ENCODE data around the gene CLPSL2.

CLPSL2 gene

DNA sequence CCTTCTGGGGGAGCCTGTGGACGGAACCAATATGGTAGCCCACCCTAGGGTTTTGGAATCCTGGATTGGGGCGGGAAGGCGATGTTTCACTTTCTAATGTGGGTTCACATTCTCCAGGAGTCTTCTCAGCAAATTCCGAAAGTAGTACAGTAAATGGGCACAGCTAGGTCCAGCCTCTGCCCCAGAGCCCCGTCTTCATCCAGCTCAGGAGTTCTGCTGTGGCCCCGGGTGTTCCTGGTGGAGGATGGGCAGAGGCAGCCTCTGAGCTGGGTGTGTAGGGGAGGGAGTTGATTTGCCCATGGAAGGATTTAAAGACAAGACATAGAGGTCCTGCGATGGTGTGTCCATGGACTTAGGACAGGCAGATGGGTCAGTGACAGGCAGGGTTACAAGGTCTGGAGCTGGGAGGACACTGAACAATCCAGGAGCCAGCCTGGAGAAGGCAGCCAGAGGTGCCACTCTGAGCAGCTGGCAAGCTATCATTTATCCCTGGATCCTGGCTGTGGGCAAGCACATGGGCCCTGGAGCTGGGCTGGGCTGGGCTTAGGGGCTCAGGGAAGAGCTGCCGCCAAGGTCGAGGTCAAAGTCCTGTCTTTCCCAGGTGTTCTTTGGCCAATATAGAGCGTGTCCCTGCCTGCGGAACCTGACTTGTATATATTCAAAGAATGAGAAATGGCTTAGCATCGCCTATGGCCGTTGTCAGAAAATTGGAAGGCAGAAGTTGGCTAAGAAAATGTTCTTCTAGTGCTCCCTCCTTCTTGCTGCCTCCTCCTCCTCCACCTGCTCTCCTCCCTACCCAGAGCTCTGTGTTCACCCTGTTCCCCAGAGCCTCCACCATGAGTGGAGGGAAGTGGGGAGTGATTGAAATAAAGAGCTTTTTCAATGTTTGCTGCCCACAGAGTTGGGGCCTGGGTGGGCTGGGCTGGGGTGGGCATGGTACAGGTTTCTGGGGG lies 11.1 kb downstream of the CLPSL2 start:
- DNase-seq = no peak

DNA sequence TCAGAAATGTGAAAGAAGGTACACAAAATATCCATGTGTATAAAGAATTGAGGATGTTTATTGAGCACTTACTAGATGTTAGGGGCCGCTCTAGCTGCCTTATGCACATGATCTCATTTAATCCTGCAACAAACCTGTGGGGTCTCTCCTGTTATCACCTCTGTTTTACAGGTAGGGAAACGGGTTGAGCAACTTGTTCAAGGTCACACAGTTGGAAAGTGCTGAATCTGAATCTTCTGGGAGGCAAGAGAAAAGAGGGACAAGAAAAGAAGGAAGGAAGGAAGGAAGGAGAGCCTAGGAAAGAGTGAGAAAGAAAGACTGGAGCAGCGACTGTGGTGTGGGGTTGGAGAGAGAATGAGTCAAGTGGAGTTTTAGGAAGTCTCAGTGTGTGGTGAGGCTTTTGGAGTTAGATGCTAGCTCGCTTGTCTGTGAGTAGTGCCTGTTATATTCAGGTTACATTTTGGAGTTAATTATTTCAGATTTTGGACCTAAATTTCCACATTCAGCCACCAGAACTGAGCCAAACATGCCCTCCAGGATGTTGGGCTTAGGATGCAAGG lies 12.1 kb downstream of the CLPSL2 start:
- no peak for DNase-seq

DNA sequence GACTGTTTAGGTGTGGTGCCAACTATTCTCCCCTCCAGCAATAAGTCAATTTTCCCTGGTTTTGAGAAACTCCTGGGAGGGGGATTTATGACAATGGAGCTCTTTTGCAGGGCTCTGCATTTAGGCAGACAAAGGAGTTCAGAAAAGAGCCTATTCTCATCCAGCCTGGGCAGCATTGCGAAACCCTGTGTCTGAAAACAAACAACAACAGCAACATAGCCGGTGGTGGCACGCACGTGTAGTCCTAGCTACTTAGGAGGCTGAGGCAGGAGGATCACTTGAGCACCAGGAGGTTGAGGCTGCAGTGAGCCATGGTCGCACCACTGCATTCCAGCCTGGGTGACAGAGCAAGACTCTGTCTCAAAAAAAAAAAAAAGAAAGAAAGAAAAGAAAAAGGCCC lies 14.3 kb downstream of the CLPSL2 start:
- DNase-seq = no peak

DNA sequence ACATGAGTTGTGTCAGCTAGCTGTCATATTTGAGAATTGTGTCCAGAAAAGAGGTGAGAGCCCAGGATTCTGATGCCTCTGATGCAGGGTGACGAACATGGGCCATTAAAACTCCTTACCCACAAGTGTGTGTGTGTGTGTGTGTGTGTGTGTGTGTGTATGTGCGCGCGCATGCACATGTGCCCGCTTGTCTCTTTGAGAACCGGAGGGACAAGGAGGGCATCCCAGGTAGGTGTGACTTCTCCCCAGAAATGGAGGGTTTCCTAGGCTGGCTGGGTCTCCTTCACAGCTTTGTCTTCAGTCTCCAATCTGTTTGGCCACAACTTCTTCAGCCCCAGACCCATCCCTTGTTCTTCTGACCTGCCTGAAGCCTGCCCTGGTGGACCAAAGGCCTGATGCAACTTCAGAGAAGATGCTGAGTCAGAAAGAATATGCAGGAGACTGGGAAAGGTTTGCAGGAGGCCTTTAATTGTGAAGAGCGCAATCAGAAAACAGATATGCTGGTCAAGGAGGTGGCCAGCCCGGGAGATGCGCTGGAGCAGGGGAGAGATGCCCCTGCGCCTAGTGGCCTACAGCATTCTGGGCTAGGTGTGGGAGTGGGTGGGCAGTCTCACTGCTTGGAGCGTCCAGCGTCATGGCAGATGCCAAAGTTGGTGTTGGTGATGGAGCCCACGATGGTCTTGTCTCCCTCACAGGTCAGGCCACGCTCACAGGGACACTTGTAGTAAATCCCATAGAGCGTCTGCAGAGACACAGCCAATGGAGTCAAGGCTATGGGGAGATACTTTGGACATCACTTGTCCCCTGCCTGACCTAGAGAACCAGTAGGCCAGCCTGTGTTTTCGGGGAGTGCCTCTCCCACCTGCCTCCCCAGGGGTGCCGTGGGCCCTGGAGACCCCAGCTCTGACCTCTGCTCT lies 18.4 kb downstream of the CLPSL2 start:
- DNase-seq = no peak

DNA sequence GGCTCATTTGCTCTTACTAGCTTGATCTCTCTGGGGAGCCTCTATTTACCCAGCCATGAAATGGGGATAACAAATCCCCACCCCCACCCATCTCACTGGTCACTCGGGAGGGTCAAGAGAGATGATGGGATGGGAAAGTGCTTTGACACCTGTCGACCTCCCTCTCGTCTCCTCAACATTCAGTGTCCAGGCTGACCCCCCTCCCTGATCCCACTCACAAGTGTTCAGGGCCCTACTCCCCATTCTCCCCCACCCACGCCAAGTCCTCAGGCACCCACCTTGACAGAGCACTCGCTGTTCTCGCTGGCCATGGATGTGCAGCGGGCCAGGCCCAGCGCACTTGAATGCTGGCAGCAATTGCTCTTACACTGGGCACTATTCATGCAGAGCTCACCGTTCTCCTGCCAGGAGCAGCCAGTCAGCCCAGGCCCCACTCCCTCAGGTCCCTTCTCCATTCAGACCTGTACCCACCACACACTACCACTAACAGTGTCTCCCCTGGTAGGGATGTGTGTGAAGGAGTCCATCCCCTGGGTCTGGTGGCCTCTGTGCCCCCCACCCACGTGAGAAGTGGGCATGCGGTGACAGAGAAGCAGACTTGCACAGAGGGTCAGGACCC lies 19.2 kb downstream of the CLPSL2 start:
- no peak for DNase-seq

DNA sequence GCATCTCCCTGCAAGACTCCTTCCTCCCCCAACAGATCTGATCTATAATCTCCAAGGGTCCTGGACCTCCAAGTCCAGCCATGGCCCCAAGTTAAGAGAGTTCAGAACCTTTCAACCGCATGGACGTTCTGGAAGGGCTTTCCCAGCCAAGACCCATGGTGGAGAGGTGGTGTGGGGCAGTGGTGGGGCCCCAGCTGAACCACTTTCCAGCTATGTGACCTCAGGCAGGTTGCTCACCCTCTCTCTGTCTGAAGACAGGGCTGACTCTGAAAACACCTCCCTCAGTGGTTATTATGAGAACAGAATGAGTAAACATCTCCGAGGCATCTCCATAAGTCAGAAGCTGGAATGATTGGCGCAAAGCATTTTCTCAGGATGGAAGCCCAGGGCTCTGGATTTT lies 19.8 kb downstream of the CLPSL2 start:
- DNase-seq = no peak

DNA sequence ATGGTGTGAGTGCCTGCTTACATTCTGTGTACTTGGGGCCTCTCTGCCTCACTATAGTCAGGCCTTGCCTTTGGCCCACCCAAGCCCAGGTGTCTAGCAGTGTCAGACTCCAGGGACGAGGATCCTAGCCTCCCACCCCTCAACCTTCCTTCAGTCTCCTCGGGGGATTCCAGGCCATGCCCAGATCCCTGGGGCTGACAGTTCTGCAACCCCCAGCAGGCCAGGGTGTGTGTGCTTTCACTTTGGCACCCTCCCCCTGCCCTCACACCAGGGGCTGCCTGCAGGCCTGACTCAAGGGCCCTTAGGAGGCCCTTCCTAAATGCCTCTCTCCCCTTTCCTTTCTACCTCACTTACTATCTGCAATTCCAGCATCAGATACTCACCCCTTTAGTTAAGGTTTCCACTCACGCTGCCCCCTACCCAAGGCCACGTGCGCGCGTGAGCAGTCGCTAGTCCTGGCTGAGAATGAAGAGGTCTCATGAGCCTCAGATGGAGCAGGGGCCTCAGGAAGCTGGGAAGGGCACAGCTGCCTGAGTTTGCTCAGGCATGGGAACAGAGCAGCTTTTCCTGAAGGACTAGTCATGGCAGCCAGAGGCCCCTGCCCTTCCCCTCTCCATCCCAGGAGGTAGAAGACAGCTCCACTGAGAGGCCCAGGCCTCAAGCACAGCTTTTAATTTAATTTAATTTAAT lies 21.6 kb downstream of the CLPSL2 start:
- DNase-seq = no peak

DNA sequence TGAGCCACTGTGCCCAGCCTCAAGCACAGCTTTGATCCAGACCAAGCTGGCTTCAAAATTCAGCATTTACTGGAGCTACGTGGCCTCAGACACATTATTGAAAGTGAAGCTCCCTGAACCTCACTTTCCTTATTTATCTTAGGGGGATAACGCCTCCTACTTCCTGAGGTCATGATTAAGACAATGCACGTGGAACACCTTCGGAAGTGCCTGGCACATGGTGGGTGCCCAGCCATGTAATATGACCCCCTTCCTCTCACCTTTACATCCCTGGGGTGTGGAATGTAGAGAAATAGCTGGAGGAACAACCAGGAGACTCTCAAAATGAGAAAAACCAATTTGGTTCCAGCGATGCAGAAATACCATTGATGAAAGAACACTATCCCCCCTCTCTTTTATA lies 22.3 kb downstream of the CLPSL2 start:
- DNase-seq = no peak

DNA sequence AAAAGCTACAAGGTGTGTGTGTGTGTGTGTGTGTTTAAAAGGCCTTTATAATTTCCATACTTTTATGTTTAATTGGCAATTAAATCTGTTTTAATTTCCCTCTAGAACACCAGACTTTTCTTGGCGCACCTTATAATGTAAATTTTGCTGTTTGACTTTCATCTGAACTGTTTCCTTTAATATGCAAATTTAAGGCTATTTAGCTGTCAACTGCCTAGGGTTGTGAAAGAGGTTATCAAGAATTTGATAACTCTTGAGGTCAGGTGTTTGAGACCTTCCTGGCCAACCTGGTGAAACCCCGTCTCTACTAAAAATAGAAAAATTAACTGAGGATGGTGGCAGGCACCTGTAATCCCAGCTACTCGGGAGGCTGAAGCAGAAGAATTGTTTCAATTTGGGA lies 24.8 kb downstream of the CLPSL2 start:
- DNase-seq = no peak

DNA sequence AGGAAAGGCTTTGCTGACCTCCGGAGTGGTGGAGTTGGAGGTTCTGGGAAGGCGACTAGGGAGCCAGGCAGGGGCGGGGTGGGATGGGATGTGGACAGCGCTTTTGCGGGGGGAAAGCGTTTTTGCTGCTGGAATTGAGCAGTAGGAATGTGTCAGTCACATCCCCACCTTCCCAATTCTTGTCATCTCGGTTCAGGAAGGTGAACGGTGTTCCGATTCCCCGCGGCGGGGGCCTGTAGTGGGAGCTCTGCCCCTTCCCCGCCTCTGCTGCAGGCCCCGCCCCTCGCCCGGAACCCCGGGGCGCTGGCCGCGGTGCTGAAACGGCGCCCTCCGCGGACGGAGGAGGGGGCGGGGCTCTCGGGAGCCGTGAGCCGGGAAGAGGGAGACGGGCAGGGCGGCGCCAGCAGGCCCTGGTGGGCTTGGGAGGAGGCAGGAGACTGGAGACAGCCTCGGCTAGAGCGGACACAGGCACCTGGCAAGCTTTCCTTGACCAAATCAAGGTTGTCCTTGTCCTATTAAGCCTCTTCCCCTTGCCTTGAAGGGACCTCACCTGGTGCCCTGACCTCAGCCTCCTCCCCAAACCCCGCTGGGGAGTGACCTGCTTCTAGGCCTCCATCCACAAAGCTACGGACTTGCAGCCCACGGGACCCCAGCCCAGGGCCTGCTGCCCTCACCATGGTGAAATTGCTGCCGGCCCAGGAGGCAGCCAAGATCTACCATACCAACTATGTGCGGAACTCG lies 28.8 kb downstream of the CLPSL2 start, which contains the start of gene LHFPL5:
LHFPL5 (plus strand) TSS at position 357 of the 741 bp plus-strand sequence; CDS start at position 676, 319 bp downstream.
- DNase-seq = peak; percentile 39

DNA sequence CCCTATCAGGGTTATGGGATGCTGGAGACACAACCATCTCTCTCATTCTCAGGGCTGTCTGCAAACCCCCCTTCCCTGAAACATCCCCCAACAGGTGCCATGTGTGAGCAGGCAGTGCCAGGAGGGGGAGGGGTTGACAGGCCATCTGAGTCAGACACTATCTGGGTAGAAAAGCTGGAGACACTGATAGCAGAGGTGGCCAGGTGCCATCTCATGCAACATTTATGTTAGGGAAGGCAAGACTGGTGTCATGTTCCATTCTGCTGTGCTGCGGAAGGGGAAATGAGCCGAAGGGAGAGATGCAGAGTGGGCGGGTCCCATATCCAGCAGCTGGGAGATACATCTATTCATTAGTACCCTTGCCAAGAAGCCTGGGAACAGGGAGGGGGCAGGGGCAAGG lies 32.3 kb downstream of the CLPSL2 start:
- no peak for DNase-seq

DNA sequence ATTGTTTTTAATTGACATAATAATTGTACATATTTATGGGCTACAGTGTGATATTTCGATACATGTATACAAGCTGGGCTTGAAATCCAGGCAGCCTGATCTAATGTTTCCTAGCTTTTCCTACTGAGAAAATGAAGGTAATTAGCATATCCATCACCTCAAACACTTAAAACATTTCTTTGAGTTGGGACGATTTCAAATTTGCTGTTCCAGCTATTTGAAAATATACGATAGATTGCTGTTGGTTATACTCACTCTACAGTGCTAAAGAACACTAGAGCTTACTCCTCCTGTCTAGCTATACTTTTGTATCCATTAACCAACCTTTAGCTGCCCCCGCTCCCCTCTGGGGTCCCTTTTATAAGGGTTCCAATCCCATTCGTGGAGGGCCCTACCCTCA lies 33.4 kb downstream of the CLPSL2 start:
- no peak for DNase-seq

DNA sequence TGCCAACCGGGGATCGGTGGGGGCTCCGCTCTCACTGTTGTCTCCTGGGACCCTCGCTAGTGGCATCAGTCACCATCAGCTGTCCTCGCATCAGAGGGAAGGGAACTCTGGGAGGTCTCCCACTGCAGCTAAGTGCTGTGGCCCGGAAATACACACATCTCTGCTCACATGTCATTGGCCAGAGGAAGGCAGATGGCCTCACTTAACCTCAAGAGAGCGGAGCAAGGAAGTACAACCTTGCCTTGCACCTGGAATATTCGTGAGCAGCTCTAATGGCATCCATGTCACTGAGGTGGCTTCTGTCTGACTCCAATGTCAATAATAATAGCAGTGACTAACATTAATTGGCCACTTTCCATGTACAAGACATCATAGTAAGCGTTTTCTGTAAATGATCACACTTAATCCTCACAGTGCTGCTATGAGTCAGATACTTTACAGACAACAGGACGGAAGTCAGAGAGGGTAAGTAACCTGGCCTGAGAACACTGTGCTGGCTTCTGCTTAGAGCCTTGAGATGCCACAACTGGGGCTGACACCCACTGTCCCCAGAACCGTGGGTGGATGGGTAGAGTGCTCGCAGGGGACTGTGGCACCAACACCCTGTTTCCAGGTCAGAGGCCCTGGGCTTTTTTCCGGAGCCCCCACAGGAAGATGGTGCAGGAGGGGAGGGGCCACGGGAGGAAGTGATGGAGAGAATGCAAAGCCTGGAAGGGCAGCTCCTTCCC lies 34.7 kb downstream of the CLPSL2 start:
- DNase-seq = peak; percentile 8

DNA sequence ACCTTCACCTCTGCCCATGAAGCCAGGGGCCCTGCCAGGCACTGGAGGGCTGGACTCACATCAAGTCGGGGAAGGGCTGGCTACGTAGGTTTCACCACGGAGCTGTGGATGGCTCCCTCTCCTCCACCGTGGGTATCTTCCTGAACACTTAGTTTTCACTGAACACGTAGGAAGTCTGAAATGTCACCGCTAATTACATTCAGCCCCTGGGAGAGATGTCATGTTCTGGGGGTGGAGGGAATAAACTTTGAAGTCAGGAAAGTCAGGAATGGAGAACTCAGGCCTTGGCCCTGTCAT lies 35.2 kb downstream of the CLPSL2 start:
- DNase-seq = no peak

DNA sequence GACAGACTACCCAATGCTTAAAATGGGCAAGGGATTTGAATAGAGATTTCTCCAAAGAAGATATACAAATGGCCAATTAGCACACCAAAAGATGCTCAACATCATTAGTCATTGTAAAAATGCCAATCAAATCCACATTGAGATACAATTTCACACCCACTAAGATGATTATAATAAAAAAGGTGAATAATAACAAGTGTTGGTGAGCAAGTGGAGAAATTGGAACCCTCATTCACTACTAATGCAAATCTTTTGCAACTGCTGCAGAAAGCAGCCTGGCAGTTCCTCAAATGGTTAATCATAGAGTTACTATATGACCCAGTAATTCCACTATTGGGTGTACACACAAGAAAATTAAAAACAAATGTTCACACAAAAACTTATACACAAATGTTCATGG lies 41.1 kb downstream of the CLPSL2 start:
- no peak for DNase-seq

DNA sequence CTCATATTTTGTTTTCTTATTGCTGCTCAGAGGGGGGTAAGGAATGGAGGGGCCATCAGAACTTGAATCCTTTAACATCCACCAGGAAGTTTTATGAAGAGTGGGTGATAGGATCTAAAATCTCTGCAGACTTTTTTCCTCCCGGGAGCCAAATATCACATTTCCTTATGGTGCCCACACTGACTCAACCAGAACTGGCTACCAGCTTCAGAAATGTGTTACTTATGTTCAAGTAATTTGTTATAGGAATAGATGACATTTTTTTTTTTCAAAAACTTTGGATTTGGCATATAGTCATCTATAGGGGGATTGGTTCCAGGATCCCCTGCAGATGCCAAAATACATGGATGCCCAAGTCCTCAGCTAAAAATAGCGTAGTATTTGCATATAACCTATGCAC lies 47.2 kb downstream of the CLPSL2 start:
- DNase-seq = no peak

DNA sequence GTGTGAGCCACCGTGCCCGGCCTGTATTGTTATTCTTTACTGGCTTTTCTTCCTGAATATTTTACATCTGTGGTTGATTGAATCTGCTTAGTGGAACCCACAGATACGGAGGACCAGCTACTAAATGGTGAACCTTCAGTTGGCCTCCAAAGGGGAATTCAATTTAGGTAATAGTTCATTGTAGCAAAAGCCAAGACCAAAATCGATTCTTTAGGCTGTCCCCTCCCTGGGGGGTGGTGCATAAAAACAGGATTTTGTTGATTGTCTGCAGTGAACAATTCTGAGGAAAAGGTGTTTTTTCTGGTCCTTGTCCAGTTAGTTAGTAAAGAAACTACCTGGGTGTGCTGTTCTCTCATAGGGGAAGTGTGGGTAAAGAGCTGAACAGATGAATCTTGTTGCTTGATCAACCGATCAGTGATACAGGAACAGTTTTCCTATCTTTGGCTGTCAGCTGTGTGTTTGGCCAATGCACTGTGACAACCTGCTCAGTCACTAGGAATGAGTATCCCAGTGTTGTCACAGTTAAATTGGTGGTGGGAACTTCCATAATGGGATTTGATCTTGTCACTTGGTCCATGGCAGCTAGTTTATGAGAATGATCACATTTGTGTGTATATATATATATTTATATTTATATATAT lies 48.3 kb downstream of the CLPSL2 start:
- no peak for DNase-seq

Data from suppressor macrophage treated with lipopolysaccharide for 4 hours (primary cell).